Measurements from ENCODE around the gene POLR2F. TPM values are rescaled to one million over a fixed set of nuclear protein-coding genes. Genes with fewer than 3 reads are reported as not detected.

Gene POLR2F
- total RNA-seq, 1 donor from 2014 or later: 58.9 TPM

DNA sequence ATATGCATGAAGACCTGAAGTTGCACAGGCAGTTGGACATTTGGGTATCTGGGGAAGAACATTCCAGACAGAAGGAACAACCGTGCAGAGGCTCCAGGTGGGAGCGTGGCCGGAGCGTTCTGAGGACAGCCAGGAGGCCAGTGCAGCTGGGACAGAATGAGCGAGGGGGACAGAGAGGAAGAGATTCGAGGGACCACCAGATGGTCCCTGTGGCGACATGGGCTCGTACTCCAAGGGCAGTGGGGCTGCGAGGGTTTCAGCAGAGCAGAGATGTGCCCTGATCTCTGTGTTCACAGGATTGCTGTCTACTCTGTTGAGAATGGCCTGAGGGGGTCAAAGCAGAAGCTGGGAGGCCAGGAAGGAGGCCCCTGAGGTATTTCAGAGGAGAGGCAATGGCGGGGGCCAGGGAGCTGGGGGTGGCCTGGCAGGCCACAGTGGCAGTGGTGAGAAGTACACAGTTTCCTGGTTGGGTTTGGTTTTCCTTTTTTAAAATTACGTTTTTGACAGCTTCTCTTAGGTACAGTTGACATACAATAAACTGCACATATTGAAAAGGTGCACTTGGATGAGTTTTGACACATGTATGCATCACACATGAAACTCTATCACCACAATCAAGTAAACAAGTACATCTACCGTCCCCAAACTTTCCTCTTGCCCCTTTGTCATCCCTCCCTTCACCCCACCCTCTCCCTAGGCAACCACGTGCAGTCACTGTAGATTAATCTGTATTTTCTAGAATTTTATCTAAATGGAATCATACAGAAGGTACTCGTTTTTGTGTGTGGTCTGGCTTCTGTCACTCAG is 55.7 kb downstream of the POLR2F start:
- no peak overlapping the region for H3K27ac Mint-ChIP-seq (ENCODE audit: unreplicated experiment)
- no peaks in the 10 kb centered on the region for H3K36me3 Mint-ChIP-seq (ENCODE audit: low read depth, unreplicated experiment)
- no peak overlapping the region for H3K4me3 Mint-ChIP-seq (ENCODE audit: unreplicated experiment)
- peaks cover 7% of the 10 kb centered on the region for H3K4me1 Mint-ChIP-seq (ENCODE audit: unreplicated experiment)
- H3K27me3 Mint-ChIP-seq (ENCODE audit: unreplicated experiment): no peaks in the 10 kb centered on the region
- TF ChIP-seq, protein P1, sequence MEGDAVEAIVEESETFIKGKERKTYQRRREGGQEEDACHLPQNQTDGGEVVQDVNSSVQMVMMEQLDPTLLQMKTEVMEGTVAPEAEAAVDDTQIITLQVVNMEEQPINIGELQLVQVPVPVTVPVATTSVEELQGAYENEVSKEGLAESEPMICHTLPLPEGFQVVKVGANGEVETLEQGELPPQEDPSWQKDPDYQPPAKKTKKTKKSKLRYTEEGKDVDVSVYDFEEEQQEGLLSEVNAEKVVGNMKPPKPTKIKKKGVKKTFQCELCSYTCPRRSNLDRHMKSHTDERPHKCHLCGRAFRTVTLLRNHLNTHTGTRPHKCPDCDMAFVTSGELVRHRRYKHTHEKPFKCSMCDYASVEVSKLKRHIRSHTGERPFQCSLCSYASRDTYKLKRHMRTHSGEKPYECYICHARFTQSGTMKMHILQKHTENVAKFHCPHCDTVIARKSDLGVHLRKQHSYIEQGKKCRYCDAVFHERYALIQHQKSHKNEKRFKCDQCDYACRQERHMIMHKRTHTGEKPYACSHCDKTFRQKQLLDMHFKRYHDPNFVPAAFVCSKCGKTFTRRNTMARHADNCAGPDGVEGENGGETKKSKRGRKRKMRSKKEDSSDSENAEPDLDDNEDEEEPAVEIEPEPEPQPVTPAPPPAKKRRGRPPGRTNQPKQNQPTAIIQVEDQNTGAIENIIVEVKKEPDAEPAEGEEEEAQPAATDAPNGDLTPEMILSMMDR (IDR thresholded peaks at IDR 0.05; ENCODE audit: unreplicated experiment): no peak
- no peaks in the 10 kb centered on the region for H3K9me3 Mint-ChIP-seq (ENCODE audit: unreplicated experiment)
- no peak for DNase-seq (ENCODE audit: low spot score)

DNA sequence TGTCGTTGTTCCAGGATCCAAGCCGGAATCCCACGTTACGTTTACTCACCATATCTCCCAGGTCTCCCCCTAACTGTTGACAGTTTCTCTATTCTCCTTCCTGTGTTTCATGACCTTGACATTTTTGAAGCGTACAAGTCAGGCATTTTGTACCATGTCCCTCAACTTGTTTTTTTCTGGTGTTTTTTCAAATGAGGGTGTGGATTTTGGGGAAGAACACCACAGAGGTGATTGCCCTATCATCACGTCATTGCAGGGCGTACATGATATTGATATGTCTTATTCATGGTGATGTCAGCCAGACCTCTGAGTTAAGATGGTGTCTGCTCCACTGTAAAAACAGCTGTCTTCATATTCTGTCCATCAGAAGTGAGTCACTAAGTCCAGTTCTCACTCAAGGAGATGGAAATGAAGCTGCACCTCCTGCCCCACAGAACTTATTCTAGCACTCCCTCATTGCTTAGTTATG is 59.1 kb downstream of the POLR2F start:
- peaks cover 3% of the 10 kb centered on the region for H3K36me3 Mint-ChIP-seq (ENCODE audit: low read depth, unreplicated experiment)
- no peak for DNase-seq (ENCODE audit: low spot score)
- TF ChIP-seq, protein P1 (IDR thresholded peaks at IDR 0.05; ENCODE audit: unreplicated experiment): no peak
- peaks cover 1% of the 10 kb centered on the region for H3K27me3 Mint-ChIP-seq (ENCODE audit: unreplicated experiment)
- no peak overlapping the region for H3K4me3 Mint-ChIP-seq (ENCODE audit: unreplicated experiment)
- H3K9me3 Mint-ChIP-seq (ENCODE audit: unreplicated experiment): no peaks in the 10 kb centered on the region
- H3K4me1 Mint-ChIP-seq (ENCODE audit: unreplicated experiment): peaks cover 7% of the 10 kb centered on the region
- H3K27ac Mint-ChIP-seq (ENCODE audit: unreplicated experiment): no peak overlapping the region

DNA sequence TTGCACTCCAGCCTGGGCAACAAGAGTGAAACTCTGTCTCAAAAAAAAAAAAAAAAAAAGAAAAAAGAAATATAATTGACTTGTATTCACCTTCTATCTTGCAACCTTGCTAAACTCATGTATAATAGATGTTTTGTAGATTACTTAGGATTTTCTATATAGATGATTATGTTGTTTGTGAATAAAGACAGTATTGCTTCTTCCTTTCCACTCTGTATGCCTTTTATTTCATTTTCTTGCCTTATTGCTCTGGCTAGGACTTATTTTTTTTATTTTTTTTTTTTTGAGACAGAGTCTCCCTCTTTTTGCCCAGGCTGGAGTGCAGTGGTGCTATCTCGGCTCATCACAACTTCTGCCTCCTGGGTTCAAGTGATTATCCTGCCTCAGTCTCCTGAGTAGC is 60.6 kb downstream of the POLR2F start:
- Mint-ChIP-seq H3K4me3 (ENCODE audit: unreplicated experiment) (no peak overlapping the region), H3K27me3 (ENCODE audit: unreplicated experiment) (peaks cover 5% of the 10 kb centered on the region), H3K9me3 (ENCODE audit: unreplicated experiment) (no peaks in the 10 kb centered on the region), H3K27ac (ENCODE audit: unreplicated experiment) (no peak overlapping the region), H3K36me3 (ENCODE audit: low read depth, unreplicated experiment) (peaks cover 3% of the 10 kb centered on the region), H3K4me1 (ENCODE audit: unreplicated experiment) (peaks cover 7% of the 10 kb centered on the region)
- TF ChIP-seq, protein P1 (IDR thresholded peaks at IDR 0.05; ENCODE audit: unreplicated experiment): no peak
- no peak for DNase-seq (ENCODE audit: low spot score)

DNA sequence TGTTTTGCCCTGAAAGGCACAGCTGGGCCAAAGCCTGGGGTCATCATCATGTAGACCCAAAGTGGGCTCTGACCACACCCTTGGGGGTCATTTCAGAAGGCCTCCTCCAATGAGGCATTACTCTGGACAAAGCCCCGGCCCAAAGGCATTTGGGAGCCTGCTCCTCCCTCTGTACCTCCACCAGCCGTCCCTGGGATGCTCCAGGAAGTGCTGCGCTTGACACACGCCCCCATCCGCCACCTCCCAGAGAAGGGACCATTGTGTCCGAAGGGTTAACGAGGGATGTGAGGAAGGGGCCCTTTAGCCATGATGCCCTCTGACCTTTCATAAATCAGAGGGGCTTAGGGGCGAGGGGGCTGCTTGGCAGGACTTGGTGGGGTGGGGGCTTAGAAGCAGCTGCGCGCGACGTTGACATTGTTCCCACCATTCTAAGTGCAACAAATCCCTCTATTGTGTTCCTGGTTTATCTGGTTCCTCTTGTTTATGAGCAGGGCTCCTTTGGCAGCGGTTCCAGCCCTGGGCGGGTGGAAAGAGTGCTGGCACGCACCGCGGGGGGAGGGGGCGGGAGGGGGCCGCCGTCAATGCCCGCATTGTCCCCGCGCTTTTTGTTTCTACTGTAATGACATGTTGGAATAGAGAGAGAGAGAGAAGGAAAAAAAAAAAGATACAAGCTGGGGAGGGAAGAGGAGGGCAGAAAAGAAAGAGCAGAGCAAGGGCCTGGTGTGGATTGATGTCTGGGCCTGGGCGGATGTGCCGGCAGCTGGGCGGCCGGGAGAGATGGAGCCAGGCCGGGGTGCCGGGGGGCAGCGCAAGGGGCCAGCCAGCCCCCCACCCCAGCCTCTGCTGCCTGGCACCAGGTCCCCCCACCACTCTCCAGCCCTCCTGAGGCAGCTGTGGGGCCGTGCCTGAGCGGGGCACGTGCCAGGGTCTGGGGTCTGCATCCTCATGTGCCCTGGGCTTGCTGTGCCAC is 63.0 kb downstream of the POLR2F start:
- peaks cover 7% of the 10 kb centered on the region for H3K4me1 Mint-ChIP-seq (ENCODE audit: unreplicated experiment)
- DNase-seq (ENCODE audit: low spot score): no peak
- H3K4me3 Mint-ChIP-seq (ENCODE audit: unreplicated experiment): no peak overlapping the region
- H3K36me3 Mint-ChIP-seq (ENCODE audit: low read depth, unreplicated experiment): peaks cover 3% of the 10 kb centered on the region
- H3K9me3 Mint-ChIP-seq (ENCODE audit: unreplicated experiment): no peaks in the 10 kb centered on the region
- no peak overlapping the region for H3K27ac Mint-ChIP-seq (ENCODE audit: unreplicated experiment)
- peaks cover 5% of the 10 kb centered on the region for H3K27me3 Mint-ChIP-seq (ENCODE audit: unreplicated experiment)
- TF ChIP-seq, protein P1 (IDR thresholded peaks at IDR 0.05; ENCODE audit: unreplicated experiment): no peak
